Epithelial cell of esophagus (primary cell): ENCODE measurements around the gene GAPT.
"Not testable (repeated sequence)": the region's sequence is repeated elsewhere in the genome, so short reads cannot be mapped to it uniquely, and the experiment has no call there.

ENCODE experiments used
- DNase-seq: peaks from one replicate; pipeline ENCODE4 v3.0.0; 2010; ENCODE audit warnings: low read depth
- H3K4me3 ChIP-seq: 2 replicates; pipeline ENCODE4 v1.5.1; 2011; ENCODE audit warnings: mild to moderate bottlenecking, low read length, control low read depth
- TF ChIP-seq, protein P1 (sequence below): IDR thresholded peaks from 2 replicates; pipeline ENCODE4 v1.5.1; 2011; ENCODE audit warnings: low read depth, mild to moderate bottlenecking, low read length, control low read depth, inconsistent platforms; ENCODE audit not compliant: insufficient read depth; ENCODE audit errors: missing control alignments

The GAPT gene

DNA sequence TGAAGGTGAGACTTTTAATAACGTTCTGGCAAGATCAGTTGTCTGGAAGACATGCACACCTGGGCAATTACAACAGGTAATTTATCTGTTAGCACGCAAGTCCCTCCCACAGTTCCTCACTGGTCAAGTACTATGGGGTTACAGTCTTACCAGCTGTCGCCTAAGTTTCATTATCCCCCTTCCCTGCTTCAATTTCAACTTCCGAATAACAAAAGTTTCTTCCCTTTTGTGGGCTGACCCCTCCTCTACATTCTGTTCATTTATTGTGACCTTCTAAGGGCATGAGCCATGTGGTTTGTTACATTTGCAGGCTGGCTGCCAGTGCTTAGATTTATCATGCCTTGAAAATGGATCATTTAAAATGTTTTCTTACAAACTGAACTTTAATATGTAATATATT is 16.5 kb downstream of the GAPT start:
- DNase-seq, result no peak
- TF ChIP-seq, protein P1, sequence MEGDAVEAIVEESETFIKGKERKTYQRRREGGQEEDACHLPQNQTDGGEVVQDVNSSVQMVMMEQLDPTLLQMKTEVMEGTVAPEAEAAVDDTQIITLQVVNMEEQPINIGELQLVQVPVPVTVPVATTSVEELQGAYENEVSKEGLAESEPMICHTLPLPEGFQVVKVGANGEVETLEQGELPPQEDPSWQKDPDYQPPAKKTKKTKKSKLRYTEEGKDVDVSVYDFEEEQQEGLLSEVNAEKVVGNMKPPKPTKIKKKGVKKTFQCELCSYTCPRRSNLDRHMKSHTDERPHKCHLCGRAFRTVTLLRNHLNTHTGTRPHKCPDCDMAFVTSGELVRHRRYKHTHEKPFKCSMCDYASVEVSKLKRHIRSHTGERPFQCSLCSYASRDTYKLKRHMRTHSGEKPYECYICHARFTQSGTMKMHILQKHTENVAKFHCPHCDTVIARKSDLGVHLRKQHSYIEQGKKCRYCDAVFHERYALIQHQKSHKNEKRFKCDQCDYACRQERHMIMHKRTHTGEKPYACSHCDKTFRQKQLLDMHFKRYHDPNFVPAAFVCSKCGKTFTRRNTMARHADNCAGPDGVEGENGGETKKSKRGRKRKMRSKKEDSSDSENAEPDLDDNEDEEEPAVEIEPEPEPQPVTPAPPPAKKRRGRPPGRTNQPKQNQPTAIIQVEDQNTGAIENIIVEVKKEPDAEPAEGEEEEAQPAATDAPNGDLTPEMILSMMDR, result no peak
- H3K4me3 ChIP-seq, result no peak overlapping the region

DNA sequence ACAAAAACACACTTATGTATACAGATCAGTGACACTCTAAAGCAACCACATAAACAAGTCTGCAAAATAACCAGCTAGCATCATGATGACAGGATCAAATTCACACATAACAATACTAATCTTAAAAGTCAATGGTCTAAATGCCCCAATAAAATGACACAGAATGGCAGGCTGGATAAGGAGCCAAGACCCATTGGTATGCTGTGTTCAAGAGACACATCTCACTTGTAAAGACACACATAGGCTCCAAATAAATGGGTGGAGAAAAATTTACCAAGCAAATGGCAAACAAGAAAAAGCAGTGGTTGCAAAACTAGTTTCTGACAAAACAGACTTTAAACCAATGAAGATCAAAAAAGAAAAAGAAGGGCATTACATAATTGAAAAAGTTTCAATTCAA is 26.0 kb downstream of the GAPT start:
- DNase-seq, result no peak
- TF ChIP-seq, protein P1, result no peak
- H3K4me3 ChIP-seq, result no peak overlapping the region

DNA sequence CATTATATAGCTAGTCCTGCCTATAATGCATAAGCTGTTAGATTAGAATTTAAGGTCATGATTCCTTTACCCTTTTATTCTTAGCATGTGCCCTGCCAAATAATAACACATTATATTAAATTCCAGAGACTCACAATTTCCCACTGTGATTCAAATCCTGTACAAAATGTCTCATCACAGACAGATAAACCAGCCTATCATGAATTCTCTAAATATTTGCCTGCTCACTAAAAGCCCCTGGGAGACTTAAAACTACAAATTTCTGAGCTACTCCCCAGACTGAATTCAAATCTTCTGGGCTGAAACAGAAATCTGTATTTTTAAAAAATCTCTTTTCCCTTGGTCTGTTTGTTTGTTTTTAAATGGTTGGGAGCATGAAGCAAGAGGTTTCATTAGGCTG is 32.7 kb downstream of the GAPT start:
- DNase-seq, result no peak
- TF ChIP-seq, protein P1, result no peak
- no peak overlapping the region for H3K4me3 ChIP-seq

DNA sequence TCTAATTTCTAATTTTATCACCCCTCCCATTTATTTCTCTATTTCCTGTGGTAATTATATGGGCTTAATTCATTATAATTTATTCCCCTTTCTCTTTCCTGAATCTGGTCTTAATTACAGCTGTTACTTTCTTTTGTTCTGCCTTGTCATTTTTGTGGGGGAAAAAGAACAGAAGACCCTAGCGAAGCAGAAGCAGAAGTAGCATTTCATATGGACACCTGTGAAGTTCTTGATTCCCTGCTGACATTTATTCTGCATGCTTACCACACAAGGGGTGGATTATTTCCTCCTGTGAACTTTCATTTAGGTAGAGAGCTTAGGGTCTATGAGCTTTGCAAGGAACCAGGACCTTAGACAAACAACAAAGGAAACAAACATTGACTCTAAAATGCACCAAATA is 33.3 kb downstream of the GAPT start:
- no peak overlapping the region for H3K4me3 ChIP-seq
- TF ChIP-seq, protein P1, result no peak
- DNase-seq, result no peak

DNA sequence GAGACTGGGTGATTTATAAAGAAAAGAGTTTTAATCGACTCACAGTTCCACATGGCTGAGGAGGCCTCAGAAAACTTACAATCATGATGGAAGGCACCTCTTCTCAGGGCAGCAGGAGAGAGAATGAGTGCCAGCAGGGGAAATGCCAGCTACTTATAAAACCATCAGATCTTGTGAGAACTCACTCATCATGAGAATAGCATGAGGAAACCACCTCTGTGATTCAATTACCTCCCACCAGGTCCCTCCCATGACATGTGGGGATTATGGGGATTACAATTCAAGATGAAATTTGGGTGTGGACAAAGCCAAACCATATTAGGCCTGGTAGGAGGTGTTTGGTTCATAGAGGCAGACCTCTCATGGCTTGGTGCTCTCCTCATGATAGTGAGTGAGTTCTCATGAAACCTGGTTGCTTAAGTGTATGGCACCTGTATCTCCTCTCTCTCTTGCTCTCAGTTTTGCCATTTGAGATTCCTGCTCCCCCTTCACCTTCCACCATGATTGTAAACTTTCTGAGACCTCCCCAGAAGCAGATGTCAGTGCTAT is 39.8 kb downstream of the GAPT start:
- no peak for DNase-seq
- no peak overlapping the region for H3K4me3 ChIP-seq
- TF ChIP-seq, protein P1, result no peak

DNA sequence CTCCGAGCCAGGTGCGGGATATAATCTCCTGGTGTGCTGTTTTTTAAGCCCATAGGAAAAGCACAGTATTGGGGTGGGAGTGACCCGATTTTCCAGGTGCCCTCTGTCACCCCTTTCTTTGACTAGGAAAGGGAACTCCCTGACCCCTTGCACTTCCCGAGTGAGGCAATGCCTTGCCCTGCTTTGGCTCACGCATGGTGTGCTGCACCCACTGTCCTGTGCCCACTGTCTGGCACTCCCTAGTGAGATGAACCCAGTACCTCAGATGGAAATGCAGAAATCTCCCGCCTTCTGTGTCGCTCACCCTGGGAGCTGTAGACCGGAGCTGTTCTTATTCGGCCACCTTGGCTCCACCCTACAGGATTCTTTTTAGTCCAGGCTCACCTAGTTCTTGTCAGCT is 50.7 kb downstream of the GAPT start:
- H3K4me3 ChIP-seq, DNase-seq: not testable (repeated sequence)

DNA sequence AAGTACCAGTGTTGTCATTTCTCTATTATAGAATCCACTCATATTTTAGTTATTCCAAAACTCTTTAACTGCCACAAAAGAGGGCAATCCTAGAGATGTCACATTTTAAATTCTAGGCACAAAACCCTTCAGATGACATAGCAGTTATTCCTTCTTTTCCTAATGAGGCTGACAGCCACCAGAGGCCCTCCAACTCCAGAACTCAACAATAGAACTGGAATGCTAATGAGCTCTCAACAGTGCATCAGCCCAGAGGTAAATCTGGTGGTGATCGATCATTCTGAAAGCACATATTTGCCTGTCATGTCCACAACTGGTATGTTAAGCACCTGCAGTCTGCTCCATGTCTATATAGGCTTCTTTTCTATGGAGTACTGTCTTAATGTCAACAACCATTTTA is 51.5 kb downstream of the GAPT start:
- no peak for DNase-seq
- no peak overlapping the region for H3K4me3 ChIP-seq
- TF ChIP-seq, protein P1, result no peak
